ENCODE measurements around the gene REXO5.

DNA sequence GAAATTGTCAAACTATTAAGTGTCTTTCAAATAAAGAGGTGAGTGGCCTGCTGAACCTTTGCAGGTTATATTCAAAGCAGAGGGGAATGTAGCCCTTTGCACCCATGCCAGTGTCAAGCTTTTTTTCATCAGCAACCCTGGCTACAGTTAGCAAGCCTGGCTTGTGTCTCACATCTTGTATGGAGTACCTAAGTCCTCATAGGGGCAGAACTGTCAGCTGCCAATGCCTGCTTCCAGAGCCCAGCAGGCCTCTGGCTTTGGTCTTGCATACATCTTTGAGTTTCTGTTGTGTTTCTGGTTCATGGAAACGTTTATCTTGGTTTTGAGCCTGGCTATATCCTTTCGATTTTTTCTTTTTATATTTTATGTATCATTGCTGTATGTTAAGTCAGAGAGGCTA lies 26.8 kb downstream of the REXO5 start:
- TF ChIP-seq, protein P1, sequence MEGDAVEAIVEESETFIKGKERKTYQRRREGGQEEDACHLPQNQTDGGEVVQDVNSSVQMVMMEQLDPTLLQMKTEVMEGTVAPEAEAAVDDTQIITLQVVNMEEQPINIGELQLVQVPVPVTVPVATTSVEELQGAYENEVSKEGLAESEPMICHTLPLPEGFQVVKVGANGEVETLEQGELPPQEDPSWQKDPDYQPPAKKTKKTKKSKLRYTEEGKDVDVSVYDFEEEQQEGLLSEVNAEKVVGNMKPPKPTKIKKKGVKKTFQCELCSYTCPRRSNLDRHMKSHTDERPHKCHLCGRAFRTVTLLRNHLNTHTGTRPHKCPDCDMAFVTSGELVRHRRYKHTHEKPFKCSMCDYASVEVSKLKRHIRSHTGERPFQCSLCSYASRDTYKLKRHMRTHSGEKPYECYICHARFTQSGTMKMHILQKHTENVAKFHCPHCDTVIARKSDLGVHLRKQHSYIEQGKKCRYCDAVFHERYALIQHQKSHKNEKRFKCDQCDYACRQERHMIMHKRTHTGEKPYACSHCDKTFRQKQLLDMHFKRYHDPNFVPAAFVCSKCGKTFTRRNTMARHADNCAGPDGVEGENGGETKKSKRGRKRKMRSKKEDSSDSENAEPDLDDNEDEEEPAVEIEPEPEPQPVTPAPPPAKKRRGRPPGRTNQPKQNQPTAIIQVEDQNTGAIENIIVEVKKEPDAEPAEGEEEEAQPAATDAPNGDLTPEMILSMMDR (optimal IDR thresholded peaks at IDR 0.05 in 1 of 3, IDR thresholded peaks at IDR 0.05 in 1 of 3, conservative IDR thresholded peaks at IDR 0.05 in 1 of 3; ENCODE audit: extremely low read depth in 1 of 3, insufficient read depth in 2 of 3, low read length in 3 of 3) = no peak
- no peak for TF ChIP-seq EZH2 (IDR thresholded peaks at IDR 0.05; ENCODE audit: low read length)
